GM12864 (cell line): ENCODE results near the gene IL17A.

Source experiments
- DNase-seq: peaks from one replicate; pipeline ENCODE4 v3.0.0-alpha.2; 2011; ENCODE audit warnings: low read depth
- H3K4me3 ChIP-seq: 2 replicates; pipeline ENCODE4 v1.5.1; 2011; ENCODE audit warnings: mild to moderate bottlenecking, low read depth, low read length, control low read depth
- TF ChIP-seq, protein P1 (sequence below): IDR thresholded peaks from 2 replicates; pipeline ENCODE4 v1.5.1; 2011; ENCODE audit warnings: low read depth, mild to moderate bottlenecking, moderate library complexity, low read length, control low read depth, inconsistent platforms; ENCODE audit errors: missing control alignments

IL17A gene

DNA sequence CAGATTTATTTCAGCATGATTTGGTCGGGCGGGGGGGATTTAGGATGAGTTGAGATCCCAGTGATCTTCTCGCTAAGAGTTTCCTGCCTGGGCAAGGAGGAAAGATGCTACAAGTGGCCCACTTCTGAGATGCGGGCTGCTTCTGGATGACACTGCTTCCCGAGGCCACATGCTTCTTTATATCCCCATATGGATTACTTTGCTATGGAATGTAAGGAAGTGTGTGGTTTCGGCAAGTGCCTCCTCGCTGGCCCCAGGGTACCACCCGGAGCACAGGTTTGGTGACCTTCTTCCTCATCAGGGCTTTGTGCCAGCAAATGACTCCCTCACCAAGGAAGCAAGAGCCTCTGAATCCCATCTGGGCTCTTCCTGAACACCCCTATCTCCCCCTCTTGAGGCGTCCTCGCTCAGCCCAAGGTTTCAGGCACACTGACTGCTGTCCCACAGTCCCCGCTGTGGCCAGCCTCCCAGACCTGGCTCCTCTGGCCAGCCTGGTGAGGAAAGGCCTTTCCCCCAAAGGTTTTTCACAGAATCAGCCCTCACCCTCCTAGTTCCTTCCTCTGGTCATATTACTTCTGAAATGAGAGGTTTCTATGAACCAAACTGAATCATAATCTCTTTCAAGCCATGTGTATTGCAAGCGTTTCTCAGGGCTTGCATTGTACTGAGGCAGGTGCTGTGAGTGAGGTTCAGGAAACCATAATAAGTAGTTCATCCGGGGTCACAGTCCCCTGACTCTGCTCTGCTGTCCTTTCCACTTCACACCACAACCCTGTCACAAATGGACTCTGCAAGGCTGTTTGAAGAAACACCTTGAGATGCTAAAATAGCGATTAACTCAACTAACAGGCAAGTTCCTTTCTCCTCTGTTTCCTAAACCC, 41.7 kb upstream of the IL17A start:
- TF ChIP-seq, protein P1, sequence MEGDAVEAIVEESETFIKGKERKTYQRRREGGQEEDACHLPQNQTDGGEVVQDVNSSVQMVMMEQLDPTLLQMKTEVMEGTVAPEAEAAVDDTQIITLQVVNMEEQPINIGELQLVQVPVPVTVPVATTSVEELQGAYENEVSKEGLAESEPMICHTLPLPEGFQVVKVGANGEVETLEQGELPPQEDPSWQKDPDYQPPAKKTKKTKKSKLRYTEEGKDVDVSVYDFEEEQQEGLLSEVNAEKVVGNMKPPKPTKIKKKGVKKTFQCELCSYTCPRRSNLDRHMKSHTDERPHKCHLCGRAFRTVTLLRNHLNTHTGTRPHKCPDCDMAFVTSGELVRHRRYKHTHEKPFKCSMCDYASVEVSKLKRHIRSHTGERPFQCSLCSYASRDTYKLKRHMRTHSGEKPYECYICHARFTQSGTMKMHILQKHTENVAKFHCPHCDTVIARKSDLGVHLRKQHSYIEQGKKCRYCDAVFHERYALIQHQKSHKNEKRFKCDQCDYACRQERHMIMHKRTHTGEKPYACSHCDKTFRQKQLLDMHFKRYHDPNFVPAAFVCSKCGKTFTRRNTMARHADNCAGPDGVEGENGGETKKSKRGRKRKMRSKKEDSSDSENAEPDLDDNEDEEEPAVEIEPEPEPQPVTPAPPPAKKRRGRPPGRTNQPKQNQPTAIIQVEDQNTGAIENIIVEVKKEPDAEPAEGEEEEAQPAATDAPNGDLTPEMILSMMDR: no peak
- no peak overlapping the region for H3K4me3 ChIP-seq
- no peak for DNase-seq

DNA sequence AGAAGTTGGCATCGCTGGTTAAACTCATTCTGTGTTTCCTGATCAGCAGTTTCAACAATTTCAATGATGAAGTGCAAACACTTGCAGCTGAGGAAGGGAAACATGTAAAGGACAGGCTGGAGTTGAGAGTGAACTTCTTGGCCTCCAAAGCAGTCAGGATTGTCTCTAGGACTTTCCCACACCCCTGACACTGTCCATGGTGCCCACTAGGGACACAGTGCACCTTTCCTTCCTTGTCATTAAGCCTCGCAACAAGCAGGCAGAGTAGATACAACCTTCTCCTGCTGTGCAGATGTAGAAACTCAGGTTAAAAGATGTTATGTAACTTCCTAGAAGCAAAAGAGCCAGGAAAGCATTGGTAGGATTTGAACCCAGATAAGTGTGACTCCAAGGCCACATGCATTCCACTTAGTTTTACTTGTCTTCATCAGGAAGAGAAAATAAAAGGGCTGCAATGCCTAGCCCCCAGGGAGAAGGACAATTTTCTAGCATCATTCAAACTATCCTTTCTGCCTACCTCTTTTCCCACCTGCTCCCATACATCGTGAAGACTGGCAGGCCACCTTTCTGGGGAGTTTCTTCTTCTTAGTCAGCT, 39.2 kb upstream of the IL17A start:
- no peak for DNase-seq
- TF ChIP-seq, protein P1: no peak
- H3K4me3 ChIP-seq: no peak overlapping the region

DNA sequence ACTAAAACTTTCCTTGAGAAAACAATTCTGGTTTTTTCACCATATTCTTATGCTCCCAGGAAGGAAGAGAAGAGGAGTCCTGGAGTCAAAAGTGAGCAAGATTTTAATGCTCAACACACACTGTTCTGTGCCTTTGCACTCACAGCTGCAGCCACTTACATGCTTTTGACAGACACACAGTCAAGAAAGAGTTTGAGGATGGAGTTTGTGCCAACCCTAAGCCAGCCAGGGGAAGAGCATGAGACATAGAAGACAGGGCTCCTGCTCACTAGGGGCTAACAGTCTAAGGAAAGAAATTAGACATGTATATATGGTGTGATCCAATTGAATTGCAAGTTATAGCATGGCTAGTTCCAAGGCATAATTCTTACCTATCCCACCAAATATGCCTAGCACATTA, 37.1 kb upstream of the IL17A start:
- DNase-seq: no peak
- no peak overlapping the region for H3K4me3 ChIP-seq
- TF ChIP-seq, protein P1: no peak

DNA sequence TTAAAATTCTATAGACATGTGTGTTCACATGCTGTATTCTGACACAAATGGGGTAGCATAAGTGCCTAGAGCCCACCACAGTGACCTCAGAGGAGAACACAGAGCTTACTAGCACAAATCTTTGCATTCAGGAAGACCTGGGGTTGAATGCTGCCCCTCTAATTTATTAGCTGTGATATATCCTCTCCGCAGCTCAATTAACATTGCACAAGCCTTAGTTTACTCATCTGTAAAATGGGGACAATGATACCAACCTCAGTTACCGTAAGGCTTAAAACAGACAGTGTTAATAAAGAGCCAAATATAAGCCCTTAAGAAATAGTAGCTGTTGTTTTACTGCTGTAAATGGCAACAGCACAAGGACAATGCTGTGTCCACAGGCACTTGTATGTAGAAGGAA, 36.2 kb upstream of the IL17A start:
- TF ChIP-seq, protein P1: no peak
- no peak for DNase-seq
- no peak overlapping the region for H3K4me3 ChIP-seq

DNA sequence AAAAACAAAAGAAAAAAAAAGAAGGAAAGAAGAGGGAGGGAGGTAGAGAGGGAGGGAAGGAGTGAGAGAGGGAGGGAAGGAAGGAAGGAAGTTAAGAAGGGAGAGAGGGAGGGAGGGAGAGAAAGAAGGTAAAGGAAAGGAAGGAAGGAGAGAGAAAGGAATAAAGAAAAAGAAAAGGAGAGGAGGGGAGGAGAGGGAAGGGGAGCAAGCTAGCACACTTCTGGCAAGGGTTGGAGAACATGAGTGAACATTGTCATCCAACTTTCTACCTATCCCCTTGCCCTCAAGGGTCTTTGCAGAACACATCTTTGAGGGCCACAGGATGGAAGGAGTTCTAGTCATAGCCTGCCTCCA, 34.1 kb upstream of the IL17A start:
- H3K4me3 ChIP-seq: no peak overlapping the region
- no peak for DNase-seq
- TF ChIP-seq, protein P1: no peak

DNA sequence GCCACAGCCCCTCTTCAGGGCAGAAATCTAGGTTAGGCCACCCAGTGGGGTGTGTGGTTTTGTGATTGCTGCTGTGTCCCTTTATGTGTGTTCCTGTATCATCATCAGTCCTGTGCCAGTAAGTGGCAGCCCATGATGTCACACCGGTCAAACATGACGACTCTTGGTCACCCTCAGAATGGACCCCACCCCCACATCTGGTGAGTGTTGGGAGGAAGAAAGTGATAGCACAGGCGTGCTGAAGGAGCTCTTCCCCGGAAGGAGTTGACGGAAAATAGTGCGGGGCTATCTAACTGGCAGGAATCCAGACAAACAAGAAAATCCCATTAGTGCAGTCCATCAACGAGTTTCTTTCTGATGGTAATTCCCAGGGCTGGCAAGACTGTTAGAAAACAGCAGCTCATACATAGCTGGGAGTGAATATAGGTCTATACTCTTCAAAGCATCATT, 33.4 kb upstream of the IL17A start:
- H3K4me3 ChIP-seq: no peak overlapping the region
- TF ChIP-seq, protein P1: no peak
- no peak for DNase-seq
